Tibial artery (tissue), 4 donors: ENCODE data around the gene PANK3.
"Not testable (repeated sequence)": the region's sequence is repeated elsewhere in the genome, so short reads cannot be mapped to it uniquely, and the experiment has no call there.

Experiments
- DNase-seq, 2 donors: peaks; one replicate each; pipeline ENCODE4 v3.0.0-alpha.2; 2019
- H3K27ac ChIP-seq, 2 donors: fragments of 200-600 bp; sonication (generic) in 1 of 2; 1 replicate in 1 of 2; 2 replicates in 1 of 2; pipeline ENCODE4 v1.5.1; 2018 to 2019; ENCODE audit warnings: mild to moderate bottlenecking in 1 of 2
- H3K27me3 ChIP-seq, 2 donors: fragments of 200-600 bp; sonication (generic) in 1 of 2; one replicate each; pipeline versions ENCODE4 v1.5.1 to v1.6.0; 2016 to 2019
- H3K36me3 ChIP-seq, 3 donors: fragments of 200-600 bp; sonication (generic) in 2 of 3; one replicate each; pipeline ENCODE4 v1.5.1; 2016 to 2019; ENCODE audit warnings: mild to moderate bottlenecking in 2 of 3
- H3K4me1 ChIP-seq, 4 donors: fragments of 200-600 bp; sonication (generic) in 2 of 4; 1 replicate in 3 of 4; 2 replicates in 1 of 4; pipeline ENCODE4 v1.5.1; 2016 to 2019
- H3K4me3 ChIP-seq, 2 donors: fragments of 200-600 bp; sonication (generic) in 1 of 2; 1 replicate in 1 of 2; 2 replicates in 1 of 2; pipeline ENCODE4 v1.5.1; 2018 to 2019; ENCODE audit warnings: mild to moderate bottlenecking in 2 of 2
- H3K9me3 ChIP-seq, 3 donors: fragments of 200-600 bp; sonication (generic) in 1 of 3; one replicate each; pipeline ENCODE4 v1.5.1; 2016 to 2019
- CTCF ChIP-seq, 2 experiments: fragments of 200-600 bp in 1 of 2; fragments of 450-650 bp in 1 of 2; IDR thresholded peaks; one replicate each; pipeline ENCODE4 v1.5.1; 2017 to 2019; ENCODE audit warnings: antibody characterized with exemption in 2 of 2, mild to moderate bottlenecking in 1 of 2, moderate library complexity in 1 of 2
- intact Hi-C: fragments of 100-400 bp; cut with DNase I; formaldehyde crosslinking; loops from one replicate; pipeline ENCODE4 v1.15.0; 2023; ENCODE audit warnings: low total_unique reads

The PANK3 gene

GRCh38 chr5:168549554-168549953, 29.6 kb downstream of the PANK3 start:
- H3K4me3 ChIP-seq, result no peak overlapping the region
- H3K27me3 ChIP-seq, result no peaks in the 10 kb centered on the region
- peaks cover 0 to 23% (median 0%) of the 10 kb centered on the region in 4 donors for H3K4me1 ChIP-seq
- no peaks in the 10 kb centered on the region for H3K9me3 ChIP-seq
- H3K27ac ChIP-seq, result no peak overlapping the region
- intact Hi-C loops, result no loop called here
- DNase-seq, result no peak
- TF ChIP-seq CTCF (IDR thresholded peaks at IDR 0.05), result no peak
- peaks cover 6 to 13% (median 8%) of the 10 kb centered on the region in 3 donors for H3K36me3 ChIP-seq

DNA sequence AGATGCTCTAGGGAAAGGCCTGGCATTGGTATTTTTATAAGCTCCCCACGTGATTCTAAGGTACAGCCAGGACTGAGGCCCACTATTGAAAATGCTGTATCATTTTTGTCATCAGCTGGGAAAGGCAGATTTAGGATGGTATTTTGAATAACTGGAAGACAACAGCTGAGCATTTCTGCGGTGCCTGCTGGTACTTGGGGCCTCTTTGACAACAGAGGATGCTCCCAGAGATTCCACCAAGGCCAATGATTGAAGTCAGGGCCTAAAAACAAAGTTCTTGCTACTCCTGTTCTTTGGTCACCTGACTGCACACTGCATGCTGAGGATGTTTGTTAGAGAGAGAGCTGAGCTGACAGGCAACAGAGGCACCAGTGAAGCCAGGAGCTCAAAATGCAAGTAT, 42.0 kb downstream of the PANK3 start:
- TF ChIP-seq CTCF (IDR thresholded peaks at IDR 0.05), result no peak
- no peaks in the 10 kb centered on the region for H3K9me3 ChIP-seq
- no peak for DNase-seq
- no peak overlapping the region for H3K4me3 ChIP-seq
- peaks cover 0 to 16% of the 10 kb centered on the region in 2 donors for H3K27me3 ChIP-seq
- no peaks in the 10 kb centered on the region for H3K4me1 ChIP-seq
- intact Hi-C loops, result no loop called here
- H3K36me3 ChIP-seq, result no peaks in the 10 kb centered on the region
- no peak overlapping the region for H3K27ac ChIP-seq

- H3K36me3 ChIP-seq, H3K27ac ChIP-seq, H3K9me3 ChIP-seq, H3K4me1 ChIP-seq, H3K4me3 ChIP-seq, intact Hi-C loops, DNase-seq: not testable (repeated sequence)
- H3K27me3 ChIP-seq, result peaks cover 0 to 42% of the 10 kb centered on the region in 2 donors
Measured at GRCh38 chr5:168534351-168534750, 44.8 kb downstream of the PANK3 start.

DNA sequence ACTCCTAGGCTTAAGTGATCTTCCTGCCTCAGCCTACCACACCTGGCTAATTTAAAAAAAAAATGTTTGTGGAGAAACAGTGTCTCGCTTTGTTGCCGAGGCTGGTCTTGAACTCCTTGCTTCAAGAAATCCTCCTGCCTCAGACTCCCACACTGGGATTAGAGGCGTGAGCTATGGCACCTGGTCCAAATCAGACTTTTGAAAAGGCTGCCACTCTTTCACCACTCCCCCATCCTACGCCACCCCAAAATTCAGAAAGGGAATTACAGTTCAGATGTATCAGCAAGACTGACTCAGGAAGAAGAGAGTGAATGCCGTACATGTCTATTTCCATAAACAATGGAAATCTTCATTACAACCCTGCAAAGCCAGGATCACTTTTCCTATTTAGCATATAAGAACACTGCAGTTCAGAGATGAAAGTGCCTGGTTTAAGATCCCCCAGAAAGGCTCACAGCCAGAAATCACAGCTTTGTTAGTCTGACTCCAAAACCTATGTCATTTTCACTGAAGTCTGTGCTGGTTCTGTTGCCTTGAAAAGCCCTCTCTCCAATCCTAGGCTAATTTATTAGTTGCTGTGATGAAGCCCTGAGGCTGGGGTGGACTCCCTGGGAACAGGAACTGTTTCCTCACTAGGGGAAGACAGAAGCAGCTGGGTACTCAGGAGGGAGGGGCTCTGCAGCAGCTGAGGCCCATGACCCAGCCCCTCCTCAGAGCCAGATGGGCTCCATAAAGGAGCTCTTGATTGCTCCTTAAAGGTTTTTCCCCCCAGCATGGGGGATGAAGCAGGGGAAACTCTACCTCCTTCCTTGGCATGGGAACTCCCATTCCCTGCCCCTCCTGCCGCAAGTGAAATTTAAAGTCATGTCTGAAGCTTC, 46.9 kb downstream of the PANK3 start:
- Histone ChIP-seq H3K9me3 (peaks cover 0 to 6% (median 0%) of the 10 kb centered on the region in 3 donors), H3K4me1 (peaks cover 0 to 12% (median 6%) of the 10 kb centered on the region in 4 donors), H3K27ac (no peak overlapping the region), H3K36me3 (no peaks in the 10 kb centered on the region), H3K27me3 (peaks cover 0 to 49% of the 10 kb centered on the region in 2 donors), H3K4me3 (no peak overlapping the region)
- TF ChIP-seq CTCF (IDR thresholded peaks at IDR 0.05), result no peak
- intact Hi-C loops, result no loop called here
- no peak for DNase-seq

DNA sequence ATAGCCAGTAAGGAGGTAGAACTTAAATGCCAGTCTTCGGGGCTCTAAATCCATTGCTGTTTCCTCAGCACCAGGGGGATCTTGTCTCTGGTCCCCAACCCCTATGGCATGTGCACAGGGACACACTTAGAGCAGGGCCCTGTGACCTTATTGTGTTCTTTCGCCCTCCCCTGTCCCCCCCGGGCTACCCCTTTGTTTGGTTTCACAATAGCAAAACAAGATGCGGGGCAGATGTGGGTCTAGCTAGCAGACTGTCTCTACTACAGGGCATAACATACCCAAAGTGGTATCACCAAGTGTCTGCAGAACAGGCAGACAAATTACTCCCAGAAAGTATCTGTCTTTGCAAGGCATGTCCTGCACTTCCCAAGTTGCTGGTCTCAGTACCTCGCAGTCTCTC, 48.0 kb downstream of the PANK3 start:
- Histone ChIP-seq H3K36me3 (no peaks in the 10 kb centered on the region), H3K4me3 (no peak overlapping the region), H3K9me3 (peaks cover 0 to 6% (median 0%) of the 10 kb centered on the region in 3 donors), H3K4me1 (peaks cover 0 to 12% (median 6%) of the 10 kb centered on the region in 4 donors), H3K27me3 (peaks cover 0 to 49% of the 10 kb centered on the region in 2 donors), H3K27ac (no peak overlapping the region)
- TF ChIP-seq CTCF (IDR thresholded peaks at IDR 0.05), result no peak
- intact Hi-C loops, result no loop called here
- DNase-seq, result no peak

DNA sequence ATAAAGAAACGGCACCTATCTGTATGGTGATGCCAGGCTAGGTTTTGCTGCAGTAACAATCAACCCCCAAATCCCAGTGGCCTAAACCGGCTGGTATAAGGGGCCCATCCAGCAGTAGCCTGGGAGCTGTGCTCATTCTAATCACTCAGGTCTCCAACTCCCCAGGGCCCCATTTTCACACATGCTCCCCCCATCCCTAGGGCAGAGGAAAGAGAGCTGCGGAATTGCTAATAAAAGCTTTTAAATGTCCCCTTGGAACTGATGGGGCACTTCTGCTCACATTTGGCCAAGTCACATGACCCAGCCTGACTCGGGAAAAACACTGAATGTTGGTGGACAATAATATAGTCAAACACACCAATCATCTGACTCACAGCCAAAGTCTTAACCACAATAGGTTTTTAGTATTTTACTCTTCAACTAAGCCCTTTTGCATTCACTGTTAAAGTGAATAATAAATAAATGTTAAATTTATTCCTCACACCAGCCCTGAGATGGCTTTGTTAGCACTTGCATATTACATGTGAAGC, 48.5 kb downstream of the PANK3 start:
- peaks cover 0 to 6% (median 0%) of the 10 kb centered on the region in 3 donors for H3K9me3 ChIP-seq
- intact Hi-C loops, result no loop called here
- peaks cover 0 to 12% (median 6%) of the 10 kb centered on the region in 4 donors for H3K4me1 ChIP-seq
- no peaks in the 10 kb centered on the region for H3K36me3 ChIP-seq
- no peak for TF ChIP-seq CTCF (IDR thresholded peaks at IDR 0.05)
- no peak overlapping the region for H3K4me3 ChIP-seq
- no peak overlapping the region for H3K27ac ChIP-seq
- no peak for DNase-seq
- H3K27me3 ChIP-seq, result peaks cover 0 to 49% of the 10 kb centered on the region in 2 donors
